Epithelial cell of proximal tubule (primary cell): Measurements from ENCODE around the gene ASIC4. TPM values are rescaled to one million over a fixed set of nuclear protein-coding genes. Genes with fewer than 3 reads are reported as not detected.

ENCODE experiments used
- DNase-seq: peaks from one replicate; pipeline ENCODE4 v3.0.0-alpha.2; 2011; ENCODE audit warnings: low read depth
- H3K4me3 ChIP-seq: 2 replicates; pipeline ENCODE4 v1.5.1; 2011; ENCODE audit warnings: low read depth, mild to moderate bottlenecking, low read length
- total RNA-seq: library from RNA; depleted of rRNA; stranded (reverse); fragments of >200 nt; gene quantifications from 2 replicates; pipeline ENCODE4 v1.2.3, GENCODE V29; 2015
- TF ChIP-seq, protein P1 (sequence below): conservative IDR thresholded peaks from 2 replicates; pipeline ENCODE4 v1.5.1; 2012; ENCODE audit warnings: low read depth, mild to moderate bottlenecking, low read length

ASIC4 gene
- total RNA-seq, 1 donor from 2014 or later, result not detected

DNA sequence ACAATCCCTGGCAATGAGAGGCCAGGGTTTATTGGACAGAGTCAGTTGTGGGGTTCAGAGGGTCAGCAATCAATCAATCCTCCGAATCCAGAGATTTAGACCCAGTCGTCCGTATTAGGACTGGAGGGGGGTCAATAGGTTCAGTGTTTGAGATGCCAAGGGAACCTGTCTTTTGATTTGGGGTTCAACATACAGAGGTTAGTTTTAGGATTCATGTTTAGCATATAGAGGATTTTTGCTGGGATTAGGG, 15.3 kb upstream of the ASIC4 start:
- DNase-seq, result no peak
- peak overlapping the region; percentile 74 for H3K4me3 ChIP-seq
- TF ChIP-seq, protein P1, sequence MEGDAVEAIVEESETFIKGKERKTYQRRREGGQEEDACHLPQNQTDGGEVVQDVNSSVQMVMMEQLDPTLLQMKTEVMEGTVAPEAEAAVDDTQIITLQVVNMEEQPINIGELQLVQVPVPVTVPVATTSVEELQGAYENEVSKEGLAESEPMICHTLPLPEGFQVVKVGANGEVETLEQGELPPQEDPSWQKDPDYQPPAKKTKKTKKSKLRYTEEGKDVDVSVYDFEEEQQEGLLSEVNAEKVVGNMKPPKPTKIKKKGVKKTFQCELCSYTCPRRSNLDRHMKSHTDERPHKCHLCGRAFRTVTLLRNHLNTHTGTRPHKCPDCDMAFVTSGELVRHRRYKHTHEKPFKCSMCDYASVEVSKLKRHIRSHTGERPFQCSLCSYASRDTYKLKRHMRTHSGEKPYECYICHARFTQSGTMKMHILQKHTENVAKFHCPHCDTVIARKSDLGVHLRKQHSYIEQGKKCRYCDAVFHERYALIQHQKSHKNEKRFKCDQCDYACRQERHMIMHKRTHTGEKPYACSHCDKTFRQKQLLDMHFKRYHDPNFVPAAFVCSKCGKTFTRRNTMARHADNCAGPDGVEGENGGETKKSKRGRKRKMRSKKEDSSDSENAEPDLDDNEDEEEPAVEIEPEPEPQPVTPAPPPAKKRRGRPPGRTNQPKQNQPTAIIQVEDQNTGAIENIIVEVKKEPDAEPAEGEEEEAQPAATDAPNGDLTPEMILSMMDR, result no peak

DNA sequence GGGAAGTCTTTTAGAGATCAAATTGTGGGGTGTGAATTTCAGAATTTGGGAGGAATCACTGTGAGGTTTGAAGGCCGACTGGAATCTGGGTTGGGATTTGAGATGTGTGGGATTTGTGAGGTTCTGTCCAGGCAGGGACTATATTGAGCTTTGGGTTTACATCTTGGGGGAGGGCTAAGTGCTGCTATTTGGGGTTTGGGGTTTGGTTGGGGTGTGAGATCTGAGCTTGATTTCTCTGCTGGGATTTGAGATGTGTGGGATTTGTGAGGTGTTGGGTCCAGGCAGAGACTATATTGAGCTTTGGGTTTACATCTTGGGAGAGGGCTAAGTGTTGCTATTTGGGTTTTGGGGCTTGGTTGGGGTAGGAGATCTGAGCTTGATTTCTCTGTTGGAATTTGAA, 14.7 kb upstream of the ASIC4 start:
- peak overlapping the region; percentile 74 for H3K4me3 ChIP-seq
- TF ChIP-seq, protein P1, result no peak
- no peak for DNase-seq

DNA sequence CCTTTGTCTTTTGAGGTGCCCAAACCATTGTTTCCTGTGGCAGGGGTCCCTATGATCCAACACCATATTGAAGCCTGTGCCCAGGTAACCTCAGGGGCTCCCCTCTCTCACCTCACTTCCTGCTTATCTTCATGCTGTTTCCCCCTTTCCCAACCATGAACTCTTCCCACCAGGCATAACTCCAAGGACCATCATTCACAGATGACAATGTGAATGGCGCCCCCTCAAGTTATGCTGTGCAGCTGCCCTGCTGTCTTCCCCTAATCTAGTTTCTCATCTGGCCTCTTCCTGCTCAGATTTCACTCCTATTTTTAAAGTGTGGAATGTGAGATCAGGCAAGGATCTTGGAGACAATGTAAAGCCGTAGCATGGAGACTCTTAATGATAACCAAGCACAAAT, 14.1 kb upstream of the ASIC4 start:
- no peak for DNase-seq
- TF ChIP-seq, protein P1, result peak; percentile 36
- no peak overlapping the region for H3K4me3 ChIP-seq

DNA sequence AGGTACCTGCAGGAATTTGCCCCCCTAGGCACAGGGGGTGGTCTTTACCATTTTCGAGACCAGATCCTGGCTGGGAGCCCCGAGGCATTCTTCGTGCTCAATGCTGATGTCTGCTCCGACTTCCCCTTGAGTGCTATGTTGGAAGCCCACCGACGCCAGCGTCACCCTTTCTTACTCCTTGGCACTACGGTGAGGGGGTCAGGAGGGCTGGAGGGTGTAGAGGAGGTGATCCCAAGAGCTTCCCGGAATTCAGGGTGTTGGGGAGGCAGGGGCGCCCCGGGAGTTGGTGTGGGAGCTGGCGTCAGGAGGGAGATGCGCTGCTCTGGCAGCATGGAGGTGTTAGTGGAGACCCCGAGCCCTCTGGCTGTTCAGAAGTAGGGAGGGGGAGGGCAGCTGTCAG, 12.4 kb upstream of the ASIC4 start:
- TF ChIP-seq, protein P1, result no peak
- H3K4me3 ChIP-seq, result no peak overlapping the region

DNA sequence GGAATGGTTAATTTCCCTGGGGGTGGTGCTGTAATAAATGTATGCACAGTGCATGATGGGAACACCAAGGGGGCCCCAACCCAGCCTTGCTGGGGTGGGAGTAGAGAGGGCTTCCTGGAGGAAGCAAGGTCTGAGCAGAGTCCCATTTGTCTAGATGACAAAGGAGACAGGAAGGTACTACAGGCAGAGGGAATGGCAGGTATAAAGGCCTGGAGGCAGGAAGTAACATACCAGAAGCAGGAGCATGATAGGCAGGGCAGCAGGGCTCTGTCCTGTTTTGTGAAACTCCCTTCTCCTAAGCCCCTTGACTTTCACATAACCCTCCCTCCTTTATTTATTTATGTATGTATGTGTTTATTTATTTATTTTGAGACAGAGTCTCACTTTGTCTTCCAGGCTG, 11.7 kb upstream of the ASIC4 start:
- TF ChIP-seq, protein P1, result no peak
- no peak for DNase-seq
- H3K4me3 ChIP-seq, result no peak overlapping the region

More for the DNA sequence above, 12.4 kb upstream of the ASIC4 start:
- no peak for DNase-seq

DNA sequence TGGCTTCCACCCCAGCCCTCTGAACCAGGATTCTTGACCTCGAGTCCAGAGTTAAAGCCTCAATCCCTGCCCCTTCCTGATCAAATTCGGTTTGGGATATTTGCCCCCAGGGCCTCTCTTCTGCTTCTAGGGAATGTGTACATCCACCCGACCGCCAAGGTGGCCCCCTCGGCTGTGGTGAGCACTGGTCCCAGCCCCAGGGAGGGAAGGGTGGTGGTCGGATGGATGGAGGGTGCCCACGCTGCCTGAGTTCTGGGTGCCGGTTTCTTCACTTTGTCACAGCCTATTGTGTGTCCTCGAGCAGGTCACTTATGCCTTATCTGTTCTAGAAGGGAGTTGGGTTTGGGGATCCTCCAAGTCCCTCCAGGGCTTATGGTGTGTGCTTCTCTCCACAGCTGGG, 8.7 kb upstream of the ASIC4 start:
- DNase-seq, result no peak
- TF ChIP-seq, protein P1, result no peak
- no peak overlapping the region for H3K4me3 ChIP-seq

DNA sequence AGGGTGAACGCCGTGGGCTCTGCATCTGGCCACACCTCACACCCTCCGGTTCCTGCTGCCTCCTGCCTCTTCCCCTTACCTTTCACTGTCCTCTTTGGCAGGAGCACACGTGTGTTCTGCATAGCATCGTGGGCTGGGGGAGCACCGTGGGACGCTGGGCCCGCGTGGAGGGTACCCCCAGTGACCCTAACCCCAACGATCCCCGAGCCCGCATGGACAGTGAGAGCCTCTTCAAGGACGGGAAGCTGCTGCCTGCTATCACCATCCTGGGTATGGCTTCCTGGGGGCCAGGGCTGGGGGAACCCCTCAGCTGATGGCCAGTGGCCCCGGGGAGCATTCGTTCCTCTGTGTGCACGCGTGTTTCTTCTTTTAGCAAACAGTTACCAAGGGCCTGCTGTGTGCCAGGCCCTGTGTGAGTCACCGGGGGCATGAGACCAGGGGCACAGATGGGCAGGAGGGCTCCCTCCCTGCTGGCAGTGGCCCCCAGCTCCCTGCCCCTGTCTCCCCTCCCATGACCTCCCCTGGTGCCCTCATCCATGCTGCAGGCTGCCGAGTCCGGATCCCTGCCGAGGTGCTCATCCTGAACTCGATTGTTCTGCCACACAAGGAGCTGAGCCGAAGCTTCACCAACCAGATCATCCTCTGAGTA, 8.0 kb upstream of the ASIC4 start:
- TF ChIP-seq, protein P1, result no peak
- H3K4me3 ChIP-seq, result no peak overlapping the region
- DNase-seq, result no peak
